HG02885 (cell line): Measurements from ENCODE around the gene PTPN23.
"Not testable (repeated sequence)": the region's sequence is repeated elsewhere in the genome, so short reads cannot be mapped to it uniquely, and the experiment has no call there.

Experiments
- ATAC-seq: cut with Tn5 transposase; IDR thresholded peaks from one replicate; pipeline ENCODE4 v1.9.1; 2021; ENCODE audit warnings: mild to moderate bottlenecking; ENCODE audit not compliant: unreplicated experiment, poor library complexity

Gene PTPN23

DNA sequence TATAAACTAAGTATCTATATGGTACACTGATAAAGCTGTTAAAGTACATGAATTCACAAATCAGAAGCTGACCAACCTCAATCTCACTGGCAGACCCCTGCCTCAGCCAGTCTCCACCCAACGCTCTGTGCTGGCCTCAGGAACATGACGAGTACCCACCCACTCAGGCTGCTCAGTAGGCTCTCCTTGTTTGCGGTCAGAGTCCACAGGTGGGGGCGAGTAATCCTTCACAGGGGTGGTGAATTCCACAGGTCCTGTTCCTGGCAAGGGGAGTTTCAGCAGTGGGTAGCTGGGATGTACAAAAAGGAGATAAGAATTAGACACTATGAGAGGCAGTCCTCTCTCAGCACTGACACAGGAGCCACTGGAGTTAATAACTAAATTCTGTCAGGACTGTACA lies 54.0 kb downstream of the PTPN23 start:
- no peak for ATAC-seq

DNA sequence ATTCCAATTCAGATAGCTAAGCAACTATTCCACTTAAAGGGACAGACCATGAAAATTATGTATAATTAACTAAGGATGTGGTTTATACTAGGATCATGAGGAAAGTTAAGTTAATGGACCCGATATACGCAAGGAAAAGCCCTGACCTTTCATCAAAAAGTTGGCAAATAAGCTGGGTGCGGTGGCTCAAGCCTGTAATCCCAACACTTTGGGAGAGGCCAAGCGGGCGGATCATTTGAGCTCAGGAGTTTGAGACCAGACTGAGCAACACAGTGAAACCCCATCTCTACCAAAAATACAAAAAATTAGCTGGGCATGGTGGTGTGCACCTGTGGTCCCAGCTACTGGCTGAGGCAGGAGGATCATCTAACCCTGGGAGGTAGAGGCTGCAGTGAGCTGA lies 55.4 kb downstream of the PTPN23 start:
- ATAC-seq: no peak

DNA sequence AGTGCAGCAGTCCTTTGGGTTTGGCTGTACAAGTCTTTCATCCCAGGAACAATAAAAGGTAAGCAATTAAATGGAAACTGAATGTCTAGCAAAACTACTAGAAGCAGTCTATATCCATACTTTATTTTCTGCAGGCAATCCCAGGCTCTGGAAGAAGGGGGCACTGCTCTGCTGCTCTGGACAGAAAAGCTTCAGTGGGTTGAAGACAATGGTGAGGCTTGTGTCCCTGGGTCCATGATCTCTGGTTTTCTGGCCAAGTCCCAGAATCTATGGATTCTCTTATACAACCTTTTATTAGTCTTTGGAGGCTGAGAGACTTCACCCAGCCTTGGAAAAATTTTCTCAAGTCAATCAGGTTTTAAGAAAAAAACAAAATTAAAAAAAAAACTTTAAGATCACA lies 59.3 kb downstream of the PTPN23 start:
- ATAC-seq: no peak

DNA sequence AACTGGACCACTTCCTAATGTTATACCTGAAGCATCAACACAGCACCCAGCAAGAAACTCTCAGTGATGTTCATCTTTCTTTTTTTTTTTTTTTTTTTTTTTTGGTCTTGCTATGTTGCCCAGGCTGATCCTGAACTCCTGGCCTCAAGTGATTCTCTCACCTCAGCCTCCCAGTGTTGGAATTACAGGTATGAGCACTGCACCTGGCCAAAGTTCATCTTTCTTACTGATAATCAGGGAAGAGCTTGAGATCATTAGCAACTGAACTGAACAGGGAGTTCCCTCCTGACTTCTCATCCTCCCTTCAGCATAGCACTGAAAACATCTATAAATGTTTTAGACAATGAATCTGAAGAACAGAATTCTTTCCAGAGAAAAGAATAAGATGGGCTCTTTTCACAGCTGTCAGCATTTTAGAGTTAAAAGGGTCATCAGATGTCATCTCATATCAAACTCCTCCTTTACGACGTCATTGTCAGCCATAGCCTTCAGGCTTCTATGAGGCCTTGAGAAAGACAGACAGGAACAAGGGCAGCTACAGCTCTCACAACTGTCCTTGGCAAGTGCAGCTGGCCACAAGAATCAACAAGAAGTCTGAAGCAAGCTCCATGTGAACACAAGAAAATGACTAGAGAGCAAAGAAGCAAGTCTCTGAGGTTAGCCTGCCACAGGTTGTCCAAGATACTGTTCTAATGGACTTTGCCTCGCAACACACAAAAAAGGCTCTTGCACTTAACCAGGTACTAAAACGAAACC lies 61.2 kb downstream of the PTPN23 start:
- ATAC-seq: no peak

DNA sequence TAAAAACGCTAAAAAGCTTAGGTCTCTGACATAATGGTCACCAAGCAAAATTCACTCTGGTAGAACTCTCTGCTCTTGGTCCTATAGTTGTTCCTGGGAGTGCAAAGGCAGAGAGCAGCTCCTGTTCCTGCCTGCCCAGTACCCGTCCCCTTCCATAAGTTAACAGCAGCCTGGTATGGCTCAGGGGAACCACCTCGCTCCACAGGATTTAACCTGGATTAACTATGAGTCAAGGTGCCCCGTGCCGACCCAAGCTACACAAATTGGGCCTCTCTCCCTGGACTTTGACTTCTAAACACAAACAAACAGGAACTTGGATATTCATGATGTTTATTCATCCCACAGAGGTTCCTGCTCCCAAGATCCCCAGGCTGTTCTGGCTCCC lies 62.8 kb downstream of the PTPN23 start:
- ATAC-seq: no peak

DNA sequence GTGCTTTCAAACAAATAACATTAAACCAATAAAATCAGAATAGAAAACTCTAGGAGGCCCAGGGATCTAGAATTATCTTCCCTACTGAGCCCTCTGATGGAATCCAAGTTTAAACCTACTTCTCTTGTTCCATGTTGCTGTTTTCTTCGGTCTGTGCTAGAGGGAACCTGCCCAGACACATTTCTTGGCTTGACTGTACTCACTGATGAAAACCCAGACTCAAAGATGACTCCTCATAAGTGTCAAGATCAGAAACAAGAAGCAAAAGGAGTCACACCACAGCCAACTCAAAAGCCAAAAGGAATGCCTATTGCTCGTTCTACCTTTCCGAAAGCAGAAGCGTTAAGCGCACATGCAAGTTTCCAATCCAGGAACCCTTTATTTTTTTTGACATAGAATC lies 63.3 kb downstream of the PTPN23 start:
- no peak for ATAC-seq

DNA sequence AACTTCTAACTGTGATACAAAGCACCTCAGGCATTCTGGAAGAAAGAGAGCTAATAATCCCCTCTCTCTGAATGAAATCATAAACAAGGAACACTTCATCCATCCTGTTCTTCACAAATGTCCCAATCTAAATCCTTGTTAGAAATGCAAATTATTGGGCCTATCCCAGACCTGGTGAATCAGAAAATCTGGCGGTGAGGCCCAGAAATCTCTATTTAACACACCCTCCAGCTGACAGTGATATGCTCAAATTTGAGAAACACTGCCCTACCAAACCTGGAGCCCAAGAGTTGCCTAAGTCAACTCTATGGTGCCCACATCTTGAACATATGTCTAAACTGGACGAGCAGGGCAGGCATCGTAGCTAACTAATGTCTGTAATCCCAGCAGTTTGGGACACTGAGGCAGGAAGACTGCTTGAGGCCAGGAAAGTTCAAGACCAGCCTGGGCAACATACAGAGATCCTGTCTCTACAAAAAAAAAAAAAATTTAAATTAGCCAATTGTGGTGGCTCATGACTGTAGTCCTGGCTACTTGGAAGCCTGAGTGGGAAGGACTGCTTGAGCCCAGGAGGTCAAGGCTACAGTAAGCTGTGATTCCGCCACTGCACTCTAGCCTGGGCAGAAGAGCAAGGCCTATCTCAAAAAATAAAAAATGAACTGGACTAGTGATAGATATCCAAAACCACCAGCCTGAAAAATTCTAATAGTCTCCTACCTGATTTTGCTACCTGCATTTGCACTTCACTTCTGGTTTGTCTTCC lies 71.8 kb downstream of the PTPN23 start:
- ATAC-seq: no peak

DNA sequence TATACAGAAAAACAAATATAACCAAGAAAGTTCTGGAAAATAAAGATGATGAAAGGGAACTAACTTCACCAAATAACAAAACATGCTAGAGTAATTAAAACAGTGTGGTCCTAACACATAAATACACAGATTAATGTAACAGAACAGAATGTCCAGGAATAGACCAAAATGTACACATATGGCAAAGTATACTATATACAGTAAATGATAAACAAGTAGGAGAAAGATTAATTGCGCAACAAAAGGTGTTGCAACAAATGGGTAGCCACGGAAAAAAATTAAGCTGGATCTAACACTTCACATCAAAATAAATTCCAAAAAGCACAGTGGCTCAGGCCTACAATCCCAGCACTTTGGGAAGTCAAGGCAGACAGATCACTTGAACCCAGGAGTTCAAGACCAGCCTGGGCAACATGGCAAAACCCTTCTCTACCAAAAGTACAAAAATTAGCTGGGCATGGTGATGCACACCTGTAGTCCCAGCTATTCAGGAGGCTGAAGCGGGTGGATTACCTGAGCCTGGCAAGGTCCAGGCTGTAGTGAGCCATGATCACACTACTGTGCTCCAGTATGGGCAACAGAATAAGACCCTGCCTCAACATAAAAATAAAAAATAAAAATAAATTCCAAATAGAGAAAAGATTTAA lies 75.1 kb downstream of the PTPN23 start:
- no peak for ATAC-seq

DNA sequence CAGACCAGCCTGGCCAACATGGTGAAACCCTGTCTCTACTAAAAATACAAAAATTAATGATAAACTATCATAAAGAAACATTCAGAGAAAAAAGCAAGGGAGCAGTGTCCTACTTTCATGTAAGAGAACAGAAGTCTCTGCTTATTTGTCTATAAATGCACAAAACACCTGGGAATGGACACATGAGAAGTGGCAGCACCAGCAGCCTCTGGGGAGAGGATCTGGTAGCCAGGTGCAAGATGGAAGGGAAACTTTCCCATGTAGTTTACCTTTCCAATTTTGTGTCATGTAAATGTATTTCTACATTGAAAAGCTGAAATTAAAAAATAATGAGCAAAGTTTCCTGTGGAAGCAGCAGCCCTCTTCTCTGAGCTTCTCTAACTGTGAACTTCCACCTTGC lies 76.2 kb downstream of the PTPN23 start:
- no peak for ATAC-seq

DNA sequence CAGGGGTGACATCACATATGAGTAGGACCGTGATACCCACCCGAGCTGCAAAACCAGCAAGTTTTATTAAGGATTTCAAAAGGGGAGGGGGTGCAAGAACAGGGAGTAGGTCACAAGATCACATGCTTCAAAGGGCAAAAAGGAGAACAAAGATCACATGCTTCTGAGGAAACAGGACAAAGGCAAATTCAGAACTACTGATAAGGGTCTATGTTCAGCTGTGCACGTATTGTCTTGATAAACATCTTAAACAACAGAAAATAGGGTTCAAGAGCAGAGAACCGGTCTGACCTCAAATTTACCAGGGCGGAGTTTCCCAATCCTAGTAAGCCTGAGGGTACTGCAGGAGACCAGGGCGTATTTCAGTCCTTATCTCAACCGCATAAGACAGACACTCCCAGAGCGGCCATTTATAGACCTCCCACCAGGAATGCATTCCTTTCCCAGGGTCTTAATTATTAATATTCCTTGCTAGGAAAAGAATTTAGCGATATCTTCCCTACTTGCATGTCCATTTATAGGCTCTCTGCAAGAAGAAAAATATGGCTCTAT lies 78.8 kb downstream of the PTPN23 start:
- ATAC-seq: not testable (repeated sequence)
